Endothelial cell (in vitro differentiated cells): Measurements from ENCODE around the gene APCDD1. TPM values are rescaled to one million over a fixed set of nuclear protein-coding genes. Genes with fewer than 3 reads are reported as not detected.
A peak's percentile ranks its signal among the peaks of the same experiment; 100 is the strongest.

Experiments
- DNase-seq: peaks from one replicate; pipeline ENCODE4 v3.0.0; 2021; ENCODE audit warnings: low spot score
- H3K27ac Mint-ChIP-seq: one replicate; pipeline ENCODE4 v1.8.0; 2021; ENCODE audit warnings: mixed read lengths, inconsistent platforms; ENCODE audit not compliant: unreplicated experiment
- H3K27me3 Mint-ChIP-seq: one replicate; pipeline ENCODE4 v1.8.0; 2021; ENCODE audit warnings: mild to moderate bottlenecking, moderate library complexity, mixed read lengths, inconsistent platforms; ENCODE audit not compliant: unreplicated experiment
- H3K36me3 Mint-ChIP-seq: one replicate; pipeline ENCODE4 v1.8.0; 2021; ENCODE audit warnings: mild to moderate bottlenecking, low read depth, mixed read lengths, inconsistent platforms; ENCODE audit not compliant: unreplicated experiment
- H3K4me1 Mint-ChIP-seq: one replicate; pipeline ENCODE4 v1.8.0; 2021; ENCODE audit warnings: mild to moderate bottlenecking, mixed read lengths, inconsistent platforms; ENCODE audit not compliant: unreplicated experiment
- H3K4me3 Mint-ChIP-seq: one replicate; pipeline ENCODE4 v1.8.0; 2021; ENCODE audit warnings: mild to moderate bottlenecking, mixed read lengths, inconsistent platforms; ENCODE audit not compliant: unreplicated experiment
- H3K9me3 Mint-ChIP-seq: one replicate; pipeline ENCODE4 v1.8.0; 2021; ENCODE audit warnings: mixed read lengths, inconsistent platforms; ENCODE audit not compliant: unreplicated experiment
- CTCF ChIP-seq: fragments of 200-600 bp; sonication (generic); IDR thresholded peaks from one replicate; pipeline ENCODE4 v1.5.0; 2021; ENCODE audit warnings: antibody characterized with exemption; ENCODE audit not compliant: unreplicated experiment
- total RNA-seq: library from RNA; stranded (reverse); fragmentation: NEBNext Ultra II Directional; extraction: Animal tissue kit (Norgen Biotek cat#: 25700); gene quantifications from one replicate; pipeline ENCODE4 v1.2.1, GENCODE V29; 2021; ENCODE audit not compliant: unreplicated experiment

The APCDD1 gene
- total RNA-seq, 1 donor from 2014 or later = 3.1 TPM

GRCh38 chr18:10477121-10477862, 22.9 kb downstream of the APCDD1 start:
- TF ChIP-seq CTCF = no peak
- H3K27me3 Mint-ChIP-seq = no peaks in the 10 kb centered on the region
- H3K27ac Mint-ChIP-seq = no peak overlapping the region
- peaks cover 32% of the 10 kb centered on the region for H3K4me1 Mint-ChIP-seq
- peak overlapping the region; percentile 27 for H3K4me3 Mint-ChIP-seq
- H3K36me3 Mint-ChIP-seq = no peaks in the 10 kb centered on the region
- H3K9me3 Mint-ChIP-seq = no peaks in the 10 kb centered on the region
- DNase-seq = no peak

- no peaks in the 10 kb centered on the region for H3K36me3 Mint-ChIP-seq
- H3K4me3 Mint-ChIP-seq = no peak overlapping the region
Measured at GRCh38 chr18:10477863-10478260, 23.4 kb downstream of the APCDD1 start.

GRCh38 chr18:10481831-10482230, 27.4 kb downstream of the APCDD1 start:
- no peaks in the 10 kb centered on the region for H3K36me3 Mint-ChIP-seq
- H3K27me3 Mint-ChIP-seq = no peaks in the 10 kb centered on the region
- no peak overlapping the region for H3K4me3 Mint-ChIP-seq
- H3K4me1 Mint-ChIP-seq = peaks cover 18% of the 10 kb centered on the region
- H3K27ac Mint-ChIP-seq = no peak overlapping the region
- no peaks in the 10 kb centered on the region for H3K9me3 Mint-ChIP-seq
- DNase-seq = no peak
- TF ChIP-seq CTCF = no peak

More at GRCh38 chr18:10477863-10478260, 23.4 kb downstream of the APCDD1 start:
- no peak for DNase-seq
- H3K27ac Mint-ChIP-seq = no peak overlapping the region
- H3K27me3 Mint-ChIP-seq = no peaks in the 10 kb centered on the region
- no peaks in the 10 kb centered on the region for H3K9me3 Mint-ChIP-seq
- H3K4me1 Mint-ChIP-seq = peaks cover 32% of the 10 kb centered on the region
- no peak for TF ChIP-seq CTCF

GRCh38 chr18:10482363-10482984, 28.0 kb downstream of the APCDD1 start:
- TF ChIP-seq CTCF = no peak
- no peak for DNase-seq
- Mint-ChIP-seq H3K9me3 (no peaks in the 10 kb centered on the region), H3K27me3 (no peaks in the 10 kb centered on the region), H3K36me3 (no peaks in the 10 kb centered on the region), H3K4me1 (peaks cover 11% of the 10 kb centered on the region), H3K27ac (no peak overlapping the region), H3K4me3 (no peak overlapping the region)
